Measurements from ENCODE around the gene CSGALNACT2.
A peak's percentile ranks its signal among the peaks of the same experiment; 100 is the strongest.
"Not testable (repeated sequence)": the region's sequence is repeated elsewhere in the genome, so short reads cannot be mapped to it uniquely, and the experiment has no call there.

CSGALNACT2 gene

GRCh38 chr10:43125274-43125845 is 12.9 kb upstream of the CSGALNACT2 start:
- DNase-seq = no peak

DNA sequence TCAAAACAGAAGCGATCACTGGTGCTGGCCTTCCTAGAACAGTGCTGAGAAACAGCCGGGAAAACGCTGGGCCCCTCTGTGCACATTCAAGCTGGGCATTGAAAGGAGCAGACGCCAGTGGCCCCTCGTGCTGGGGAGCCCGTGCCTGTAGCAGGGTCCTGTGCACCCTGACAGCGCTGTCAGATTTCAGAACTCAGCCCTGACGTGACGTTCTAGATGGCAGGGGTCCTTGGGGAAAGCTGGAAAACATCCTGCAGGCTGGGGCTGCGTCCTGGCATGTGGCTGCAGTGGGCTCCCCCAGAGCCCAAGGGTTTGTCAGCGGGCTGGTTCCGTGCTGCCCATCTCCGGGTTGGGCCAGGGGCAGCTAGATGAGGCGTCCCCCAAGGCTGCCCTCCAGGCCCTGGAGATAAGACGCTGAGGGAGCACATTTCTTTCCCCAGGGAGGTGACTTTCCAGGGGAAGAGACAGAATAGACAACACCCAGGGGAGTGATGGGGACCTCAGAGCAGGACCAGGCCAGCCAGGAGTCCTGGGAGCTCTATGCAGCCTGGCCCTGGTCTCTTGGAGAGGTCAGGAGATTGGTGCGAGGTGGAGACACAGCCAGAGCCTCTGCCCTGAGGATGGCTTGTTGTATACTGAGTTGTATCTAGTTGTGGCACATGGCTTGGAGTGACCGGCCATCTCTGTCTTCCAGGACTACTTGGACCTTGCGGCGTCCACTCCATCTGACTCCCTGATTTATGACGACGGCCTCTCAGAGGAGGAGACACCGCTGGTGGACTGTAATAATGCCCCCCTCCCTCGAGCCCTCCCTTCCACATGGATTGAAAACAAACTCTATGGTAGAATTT is 12.1 kb upstream of the CSGALNACT2 start:
- no peak for DNase-seq

GRCh38 chr10:43126759-43127424 is 11.4 kb upstream of the CSGALNACT2 start:
- DNase-seq = no peak

GRCh38 chr10:43127442-43127841 is 10.8 kb upstream of the CSGALNACT2 start:
- DNase-seq = no peak

DNA sequence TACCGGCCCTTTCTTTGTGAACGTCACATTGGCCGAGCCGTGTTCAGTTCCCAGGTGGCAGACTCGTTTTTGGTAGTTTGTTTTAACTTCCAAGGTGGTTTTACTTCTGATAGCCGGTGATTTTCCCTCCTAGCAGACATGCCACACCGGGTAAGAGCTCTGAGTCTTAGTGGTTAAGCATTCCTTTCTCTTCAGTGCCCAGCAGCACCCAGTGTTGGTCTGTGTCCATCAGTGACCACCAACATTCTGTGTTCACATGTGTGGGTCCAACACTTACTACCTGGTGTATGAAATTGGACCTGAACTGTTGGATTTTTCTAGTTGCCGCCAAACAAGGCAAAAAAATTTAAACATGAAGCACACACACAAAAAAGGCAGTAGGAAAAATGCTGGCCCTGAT is 9.9 kb upstream of the CSGALNACT2 start:
- DNase-seq = no peak

- peak; percentile 94 for DNase-seq
Observed at GRCh38 chr10:43128958-43129706, 9.1 kb upstream of the CSGALNACT2 start.

- DNase-seq = no peak
Observed at GRCh38 chr10:43130770-43131171, 7.5 kb upstream of the CSGALNACT2 start.

DNA sequence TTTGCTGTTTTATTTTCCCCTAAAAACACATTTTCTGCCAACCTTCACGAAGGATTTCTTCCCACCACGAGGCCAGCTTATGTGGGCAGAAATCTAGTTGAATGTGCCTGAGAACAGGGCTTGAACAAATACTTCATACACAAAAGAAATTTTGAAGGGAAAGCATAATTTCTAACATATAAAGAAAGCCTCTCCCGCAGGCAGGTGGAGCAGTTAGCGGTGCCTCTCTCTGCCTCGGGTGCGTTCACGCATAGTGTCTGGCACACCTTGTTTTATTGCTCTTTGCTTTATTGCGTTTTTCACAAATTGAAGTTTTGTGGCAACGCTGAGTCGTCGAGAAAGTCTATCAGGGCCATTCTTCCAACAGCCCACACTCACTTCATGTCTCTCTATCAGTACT is 7.0 kb upstream of the CSGALNACT2 start:
- no peak for DNase-seq

- DNase-seq = no peak
Observed at GRCh38 chr10:43131906-43132305, 6.3 kb upstream of the CSGALNACT2 start.

- DNase-seq = no peak
Observed at GRCh38 chr10:43132867-43133787, 5.1 kb upstream of the CSGALNACT2 start.

DNA sequence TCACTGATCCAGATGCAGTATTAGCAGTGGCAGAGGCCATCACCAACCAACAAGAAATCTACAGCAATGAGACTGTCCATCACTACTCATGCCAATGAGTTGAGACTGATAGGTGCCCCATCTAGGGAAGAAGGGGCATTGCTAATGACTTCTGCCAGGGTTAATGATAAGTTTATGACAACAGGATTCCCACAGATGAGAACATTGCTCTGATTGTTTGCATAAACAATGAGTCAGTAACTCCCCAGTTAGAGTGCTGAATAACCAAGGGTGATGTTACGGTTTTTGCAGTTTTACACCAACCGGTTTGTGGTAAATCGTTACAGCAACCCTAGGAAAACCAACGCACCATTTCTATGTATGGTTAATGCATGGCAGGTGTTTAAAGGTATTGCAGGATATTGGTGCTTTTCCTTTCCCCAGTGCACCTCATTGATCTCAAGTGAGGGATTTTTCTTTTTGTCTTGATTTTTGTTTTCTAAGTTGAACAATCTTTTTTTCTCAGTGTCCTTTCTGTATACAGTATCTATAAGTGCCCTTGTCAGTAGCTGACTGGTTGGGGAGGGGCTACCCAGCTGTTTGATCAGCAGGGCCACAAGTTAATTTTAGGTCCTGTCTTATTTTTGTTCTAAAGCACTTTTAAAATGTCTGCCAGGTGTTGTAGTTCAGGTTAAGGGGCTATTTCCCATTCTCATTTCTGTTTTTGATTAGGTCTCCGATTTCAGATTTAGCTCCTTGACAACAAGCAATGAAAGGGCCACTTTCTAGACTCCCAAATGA is 3.9 kb upstream of the CSGALNACT2 start:
- DNase-seq = no peak

DNA sequence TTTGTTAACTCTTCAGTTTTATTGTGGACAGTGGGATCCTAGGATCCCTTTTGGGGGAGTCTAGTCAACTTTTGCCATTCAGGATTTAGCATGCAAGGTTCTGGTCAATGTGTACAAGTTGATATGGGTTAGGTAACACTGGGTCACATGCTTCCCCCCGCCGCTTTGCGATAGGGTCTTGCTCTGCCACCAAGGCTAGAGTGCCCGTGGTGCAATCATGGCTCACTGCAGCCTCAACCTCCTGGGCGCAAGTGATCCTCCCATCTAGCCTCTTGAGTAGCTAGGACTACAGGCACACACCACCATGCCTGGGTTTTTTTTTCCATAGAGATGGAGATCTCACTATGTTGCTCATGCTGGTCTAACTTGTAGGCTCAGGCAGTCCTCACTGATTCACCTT is 3.2 kb upstream of the CSGALNACT2 start:
- no peak for DNase-seq

DNA sequence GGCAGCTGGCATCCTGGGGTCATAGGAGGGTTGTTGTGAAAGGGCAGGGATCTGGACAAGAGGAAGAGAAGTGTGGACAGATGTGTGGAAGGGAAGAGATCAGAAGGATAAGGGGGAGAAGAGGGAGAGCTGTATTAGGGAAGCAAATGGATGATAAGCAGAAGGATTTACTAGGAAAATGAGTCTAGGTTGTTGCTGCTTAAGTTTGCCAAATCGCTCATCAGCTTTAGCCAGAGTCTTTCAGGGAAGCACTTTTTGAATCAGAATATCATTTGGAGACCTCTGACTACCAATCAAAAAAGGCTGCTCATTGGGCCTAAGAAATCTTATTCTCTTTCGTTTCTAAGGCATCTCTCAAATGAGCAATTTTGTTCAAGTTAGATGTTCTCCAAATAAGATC is 2.6 kb upstream of the CSGALNACT2 start:
- DNase-seq = no peak

DNA sequence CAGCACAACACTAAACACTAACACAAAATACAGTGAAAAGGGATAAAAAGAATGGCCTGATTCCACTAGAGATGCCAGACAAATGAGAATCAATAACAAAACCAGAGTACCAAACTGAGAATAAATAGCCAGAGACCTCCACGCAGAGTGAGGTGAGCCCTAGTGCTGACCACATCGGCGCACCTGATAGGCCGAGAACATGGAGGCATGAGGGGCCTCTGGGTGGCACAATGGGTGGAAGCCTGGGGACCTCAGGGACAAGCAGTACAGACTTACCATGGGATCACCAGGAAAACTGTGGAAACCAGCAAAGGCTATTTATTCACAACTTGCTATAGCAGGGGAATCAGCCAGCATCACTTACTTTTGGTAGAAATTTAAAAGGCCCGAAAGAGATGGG is 1.8 kb upstream of the CSGALNACT2 start:
- no peak for DNase-seq

DNA sequence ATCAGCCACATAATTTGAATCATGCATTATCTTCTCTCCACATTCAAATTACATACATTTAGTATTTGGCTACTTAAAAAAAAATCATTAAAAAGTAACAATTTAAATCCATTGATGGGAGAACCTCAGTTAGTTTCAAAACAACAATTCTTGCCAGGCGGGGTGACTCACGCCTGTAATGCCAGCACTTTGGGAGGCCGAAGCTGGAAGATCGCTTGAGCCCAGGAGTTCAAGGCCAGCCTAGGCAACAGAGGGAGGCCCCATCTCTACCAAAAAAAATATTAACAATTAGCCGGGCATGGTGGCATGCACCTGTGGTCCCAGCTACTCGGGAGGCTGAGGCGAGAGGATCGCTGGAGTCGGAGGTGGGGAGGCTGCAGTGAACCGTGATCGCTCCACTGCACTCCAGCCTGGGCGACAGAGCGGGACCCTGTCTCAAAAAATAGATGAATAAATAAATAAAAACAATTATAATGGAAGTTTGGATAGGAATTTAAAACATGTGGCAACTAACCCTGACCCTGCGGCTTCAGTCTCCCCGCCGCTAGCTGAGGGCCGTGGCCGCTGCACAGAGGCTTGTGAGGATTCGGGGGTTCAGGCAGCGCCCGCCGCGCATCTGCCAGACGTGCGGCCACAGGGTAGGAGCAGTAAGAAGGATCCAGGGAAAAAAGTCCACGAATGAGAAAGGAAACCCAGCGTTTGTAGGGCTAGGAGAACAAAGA is 1.1 kb upstream of the CSGALNACT2 start:
- peak; percentile 22 for DNase-seq

- peak; percentile 75 for DNase-seq
Observed at GRCh38 chr10:43137717-43138020, 576 bp upstream of the CSGALNACT2 start.

- DNase-seq = peak; percentile 19
Observed at GRCh38 chr10:43138757-43139241, 554 bp downstream of the CSGALNACT2 start.

GRCh38 chr10:43141421-43141820 is 3.2 kb downstream of the CSGALNACT2 start:
- no peak for DNase-seq

GRCh38 chr10:43145311-43145710 is 7.1 kb downstream of the CSGALNACT2 start:
- DNase-seq = no peak

GRCh38 chr10:43145936-43146335 is 7.7 kb downstream of the CSGALNACT2 start:
- not testable (repeated sequence) for DNase-seq

Measured in fibroblast of skin of scalp (primary cell).